Femur (tissue), 1 donor: ENCODE results near the gene RNF25.

ENCODE experiments used
- DNase-seq: peaks from one replicate; pipeline ENCODE4 v3.0.0-alpha.2; 2017

Gene RNF25

DNA sequence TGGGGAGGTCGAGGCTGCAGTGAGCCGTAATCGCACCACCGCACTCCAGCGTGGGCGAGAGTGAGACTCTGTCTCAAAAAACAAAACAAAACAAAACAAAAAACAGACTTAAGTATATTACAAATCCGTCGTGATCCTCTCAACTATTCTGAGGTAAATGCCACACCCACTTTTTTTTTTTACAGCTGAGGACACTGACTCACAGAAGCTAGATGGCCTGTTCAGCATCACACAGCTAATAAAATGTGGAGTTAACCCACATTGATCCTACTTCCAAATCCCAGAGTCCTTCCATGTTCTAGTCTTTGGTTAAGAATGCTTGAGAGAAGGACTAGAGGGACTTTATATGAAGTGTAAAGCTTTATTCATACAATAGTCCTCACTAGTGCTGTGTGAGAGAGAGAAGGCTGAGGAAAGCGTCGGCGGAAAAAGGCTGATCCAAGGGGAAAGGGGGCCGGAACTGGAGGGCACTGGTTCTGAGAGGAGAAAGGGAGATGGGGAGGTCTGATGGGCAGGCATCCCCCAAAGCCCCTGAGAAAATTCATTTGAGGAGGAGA, 627 bp downstream of the RNF25 start:
- DNase-seq, result no peak

DNA sequence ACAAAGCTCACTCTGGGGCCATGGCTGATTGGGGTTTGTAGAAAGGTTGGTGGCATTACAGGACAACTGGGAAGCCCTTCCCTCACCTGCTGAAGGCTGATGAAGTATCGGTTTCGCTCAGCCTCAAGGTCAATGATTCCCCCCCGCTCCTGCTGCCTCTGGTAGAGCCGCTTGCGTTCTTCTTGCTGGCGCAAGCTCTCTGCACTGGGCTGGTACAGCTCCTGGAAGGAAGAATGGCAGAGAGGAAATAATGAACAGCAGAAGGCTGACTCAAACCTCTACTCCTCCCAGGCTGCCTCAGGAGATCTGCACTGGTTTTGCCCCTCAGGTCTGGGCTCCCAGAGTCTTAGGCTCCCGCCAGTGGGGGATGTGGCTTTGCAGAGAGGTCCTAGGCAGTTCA, 7.1 kb downstream of the RNF25 start:
- DNase-seq, result no peak

DNA sequence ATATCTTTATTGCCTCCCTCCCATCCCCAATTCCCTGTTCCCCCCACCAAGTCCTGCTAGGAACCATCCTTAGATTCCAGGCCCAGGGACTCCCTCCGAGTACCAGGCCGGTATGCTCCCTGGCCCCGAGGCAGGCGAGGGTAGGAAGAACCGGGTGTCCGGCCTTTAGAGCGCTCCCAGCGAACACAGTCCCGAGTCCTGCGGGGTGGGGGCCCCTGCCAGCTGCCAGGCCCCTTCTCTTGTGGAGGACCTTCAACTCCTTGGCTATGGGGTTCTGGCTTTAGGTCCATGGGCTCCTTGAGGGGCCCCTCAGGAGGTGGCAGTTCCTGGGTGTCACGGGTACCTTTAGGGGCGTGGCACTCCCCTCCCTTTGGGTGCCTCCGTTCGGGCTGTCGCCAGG, 7.9 kb downstream of the RNF25 start:
- no peak for DNase-seq

DNA sequence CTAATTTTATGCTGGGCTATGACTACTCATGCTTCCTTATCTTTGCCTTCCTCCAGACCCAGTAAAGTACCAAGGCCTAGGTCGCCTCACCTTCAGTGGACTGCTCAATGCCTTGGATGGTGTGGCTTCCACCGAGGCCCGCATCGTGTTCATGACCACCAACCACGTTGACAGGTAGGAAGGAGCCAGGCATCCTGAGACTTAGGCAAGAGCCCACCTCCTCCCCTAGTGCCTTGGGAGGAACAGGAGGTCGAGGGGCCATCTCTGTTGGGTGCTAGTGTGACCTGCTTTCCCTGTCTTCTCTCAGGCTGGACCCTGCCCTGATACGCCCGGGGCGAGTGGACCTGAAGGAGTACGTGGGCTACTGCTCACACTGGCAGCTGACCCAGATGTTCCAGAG, 9.0 kb downstream of the RNF25 start:
- DNase-seq, result no peak

DNA sequence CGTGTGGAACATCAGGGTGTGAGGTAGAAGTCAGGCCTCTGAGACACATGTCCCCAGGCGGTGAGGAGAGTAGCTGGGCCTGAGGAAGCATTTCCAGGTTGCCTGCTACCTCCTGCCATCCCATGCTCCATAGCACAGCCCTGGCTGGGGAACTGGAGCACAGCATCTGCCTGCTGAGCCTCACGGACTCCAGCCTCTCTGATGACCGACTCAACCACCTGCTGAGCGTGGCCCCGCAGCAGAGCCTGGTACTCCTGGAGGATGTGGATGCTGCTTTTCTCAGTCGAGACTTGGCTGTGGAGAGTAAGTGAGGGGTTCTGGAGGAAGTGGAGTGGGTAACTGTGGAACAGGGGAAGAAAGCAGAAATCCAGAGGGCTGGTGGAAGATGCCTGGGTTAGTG, 9.4 kb downstream of the RNF25 start:
- no peak for DNase-seq

DNA sequence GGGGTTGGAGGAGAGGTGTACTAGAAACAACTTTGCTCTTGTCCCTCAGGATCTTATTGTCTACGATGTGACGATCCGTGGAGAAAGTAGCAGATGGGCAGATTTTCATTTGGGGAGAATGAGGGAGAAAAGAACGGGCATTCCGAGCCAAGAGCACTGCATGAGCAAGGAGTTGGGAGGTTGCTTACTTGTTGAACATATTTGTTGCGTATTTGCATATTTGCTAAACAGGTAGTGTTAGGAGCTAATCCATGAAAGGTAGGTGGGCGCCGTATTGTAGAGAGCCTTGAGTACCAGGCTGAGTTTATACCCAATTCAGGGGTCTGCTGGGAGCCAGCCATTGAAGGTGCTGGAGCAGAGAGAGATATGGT, 11.8 kb downstream of the RNF25 start:
- DNase-seq, result no peak

DNA sequence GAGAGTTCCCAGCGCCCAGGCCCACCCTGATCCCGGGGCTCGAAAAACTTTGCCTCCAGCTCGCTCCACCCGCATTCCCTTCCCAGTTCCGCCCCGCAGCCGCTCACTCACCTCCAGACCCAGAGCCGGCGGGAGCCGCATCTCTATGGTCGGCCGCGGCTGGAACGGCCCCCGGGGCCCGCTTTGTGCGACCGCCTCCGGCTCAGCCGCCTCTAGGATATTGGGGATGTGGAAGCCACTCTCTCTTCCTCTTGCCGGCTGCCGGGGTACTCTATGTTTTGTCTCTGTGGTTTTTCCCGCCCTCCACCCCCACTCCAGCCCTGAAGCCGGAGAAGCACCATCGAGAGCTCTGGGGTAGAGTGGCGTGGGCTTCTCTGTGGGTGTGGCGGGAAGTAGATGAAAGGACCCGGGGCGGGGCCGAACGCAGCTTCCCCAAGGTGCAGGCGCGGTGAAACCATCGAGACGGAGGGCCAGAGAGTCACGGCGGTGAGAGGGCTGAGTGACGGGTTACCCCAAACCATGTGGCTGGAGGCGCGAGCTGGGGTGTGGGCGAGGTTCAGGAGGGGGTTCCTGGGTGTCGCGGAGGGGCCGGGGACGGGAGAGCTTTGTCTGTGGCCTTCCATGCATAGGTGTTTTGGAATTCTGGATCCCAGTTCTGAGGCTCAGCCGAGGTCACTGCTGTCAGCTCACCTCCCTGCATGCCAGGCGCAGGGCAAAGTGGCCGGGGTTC, 12.4 kb downstream of the RNF25 start, which contains the start of the genes BCS1L and ZNF142:
Gene BCS1L (plus strand): TSS at position 426 of the 730 bp plus-strand sequence. CDS start 1,305 bp downstream, outside the sequence.
Gene ZNF142 (minus strand): TSS at position 366 of the 730 bp plus-strand sequence. CDS start 3,194 bp downstream, outside the sequence.
- peak; percentile 93 for DNase-seq

DNA sequence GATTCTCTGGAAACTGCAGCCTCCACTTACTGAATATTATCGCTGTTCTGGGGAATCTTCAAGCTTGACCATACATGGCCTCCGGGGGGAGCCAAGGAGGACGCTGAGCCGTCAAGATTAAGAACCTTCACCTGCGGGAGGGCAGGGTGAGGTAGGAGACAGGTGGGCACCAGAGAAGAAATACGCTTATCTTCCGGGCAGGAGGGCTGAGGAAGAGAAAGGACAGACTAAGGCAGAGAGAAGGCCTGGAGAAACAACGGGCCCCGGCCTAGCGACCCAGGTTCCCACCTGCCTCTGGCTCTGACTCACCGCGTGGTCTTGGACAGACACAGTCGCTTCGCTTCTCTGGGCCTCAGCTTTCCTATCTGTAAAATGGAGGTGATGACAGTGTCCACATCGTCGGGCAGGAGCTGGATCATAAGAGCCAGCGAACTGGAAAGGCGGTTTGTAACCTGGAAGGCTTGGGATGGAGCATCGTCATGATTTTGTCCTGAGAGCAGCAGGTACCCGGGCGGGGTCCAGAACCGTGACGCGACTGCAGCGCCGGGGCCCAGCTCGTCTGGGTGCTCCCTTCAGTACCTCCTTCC, 13.0 kb downstream of the RNF25 start:
- DNase-seq, result no peak

DNA sequence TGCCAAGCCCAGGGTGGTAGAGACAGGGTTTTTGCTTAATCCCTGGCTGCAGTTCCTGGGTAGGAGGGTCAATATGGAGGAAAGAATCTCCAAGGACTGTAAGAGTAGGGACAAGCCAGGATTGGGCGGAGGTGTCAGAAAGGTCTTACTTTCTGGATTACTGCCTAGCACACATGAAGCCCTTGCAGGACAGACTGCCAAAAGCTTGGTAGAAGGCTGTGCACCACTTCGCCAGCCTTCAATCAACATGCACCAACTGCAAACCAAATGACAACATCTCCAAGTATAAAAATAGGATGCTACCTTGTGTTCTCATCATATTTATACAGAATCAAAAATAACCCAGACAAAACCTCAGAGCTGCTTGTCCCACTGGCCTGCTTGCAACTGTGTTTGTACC, 16.1 kb downstream of the RNF25 start:
- no peak for DNase-seq

DNA sequence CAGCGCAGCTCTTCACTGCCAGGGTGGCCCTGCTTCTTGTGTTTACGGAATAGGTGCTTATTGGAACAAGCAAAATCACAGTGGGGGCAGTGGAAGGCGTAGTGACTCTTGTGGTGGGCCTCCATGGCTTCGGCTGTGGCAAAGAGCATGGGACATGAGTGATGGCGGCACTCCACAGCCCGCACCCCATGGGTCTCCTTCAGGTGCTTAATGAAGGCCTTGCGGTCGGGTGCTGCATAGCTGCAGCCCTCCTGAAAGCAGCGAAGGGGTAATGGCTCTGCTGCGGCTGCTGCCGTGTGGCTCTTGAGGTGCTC, 23.1 kb downstream of the RNF25 start:
- DNase-seq, result no peak

DNA sequence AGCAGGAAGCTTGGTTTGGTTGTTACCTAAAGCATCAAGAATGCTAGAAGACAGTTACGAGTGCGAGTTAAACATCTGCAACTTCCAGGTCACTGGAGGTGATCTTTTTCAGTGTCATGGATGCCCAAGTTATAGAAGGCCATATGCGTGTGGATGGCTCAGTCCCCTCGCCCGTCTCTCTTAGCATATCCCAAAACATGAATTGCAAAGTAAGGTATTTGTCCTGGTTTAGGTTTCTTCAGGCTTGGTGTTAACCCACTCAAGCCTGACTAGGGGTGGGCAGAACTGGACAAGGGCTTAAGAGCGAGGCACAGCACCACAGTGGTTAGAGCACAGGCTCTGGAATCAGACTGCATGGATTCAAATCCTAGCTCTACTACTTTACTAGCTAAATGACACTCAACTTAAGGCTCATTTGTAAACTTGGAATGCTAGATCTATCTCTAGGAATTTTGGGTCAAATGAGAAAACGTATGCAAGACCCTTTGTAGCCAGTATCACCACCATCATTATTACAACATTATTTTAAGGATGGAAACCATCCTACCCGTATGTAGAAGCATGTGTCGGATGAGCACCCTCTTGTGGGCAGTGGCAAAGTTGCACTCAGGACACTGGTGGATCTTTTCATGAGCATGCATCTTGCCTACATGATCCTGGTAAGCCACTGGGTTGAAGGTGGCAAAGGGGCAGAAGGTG, 23.6 kb downstream of the RNF25 start:
- DNase-seq, result peak; percentile 57

DNA sequence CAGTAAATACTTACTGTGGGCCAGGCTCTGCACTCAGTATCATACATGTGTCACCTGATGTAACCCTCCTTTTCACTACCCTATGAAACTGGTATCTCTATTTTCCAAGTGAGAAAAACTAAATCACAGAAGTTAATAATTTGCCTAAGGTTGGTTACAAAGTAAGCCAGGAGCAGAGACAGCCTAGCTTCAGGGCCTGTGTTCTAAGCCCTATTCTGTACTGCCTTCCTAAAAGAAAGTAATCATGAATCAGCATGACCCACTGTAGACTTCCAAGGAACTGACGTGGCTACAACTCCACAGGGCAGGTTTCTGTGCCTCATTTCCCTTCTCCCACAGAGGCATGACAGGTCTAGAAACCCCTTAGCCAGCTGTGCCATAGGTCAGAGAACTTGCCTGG, 26.7 kb downstream of the RNF25 start:
- DNase-seq, result no peak

DNA sequence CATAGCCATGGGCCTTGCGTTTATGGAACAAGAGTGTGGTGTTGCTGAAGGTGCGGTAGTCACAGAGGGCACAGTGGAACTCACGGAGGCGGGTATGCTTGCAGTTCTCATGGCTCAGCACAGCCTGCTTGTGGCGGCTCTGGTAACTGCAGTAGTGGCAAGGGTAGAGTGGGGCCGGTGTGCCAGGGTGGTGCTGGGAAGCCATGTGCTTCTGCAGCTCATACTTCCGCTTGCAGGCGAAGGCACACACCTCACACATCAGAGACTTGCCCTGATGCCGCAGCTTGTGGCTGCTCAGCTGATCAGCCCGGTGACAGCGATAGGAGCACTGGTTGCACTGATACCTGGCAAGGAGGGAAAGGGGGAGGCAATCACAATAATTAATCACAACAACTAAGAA, 27.1 kb downstream of the RNF25 start:
- no peak for DNase-seq

DNA sequence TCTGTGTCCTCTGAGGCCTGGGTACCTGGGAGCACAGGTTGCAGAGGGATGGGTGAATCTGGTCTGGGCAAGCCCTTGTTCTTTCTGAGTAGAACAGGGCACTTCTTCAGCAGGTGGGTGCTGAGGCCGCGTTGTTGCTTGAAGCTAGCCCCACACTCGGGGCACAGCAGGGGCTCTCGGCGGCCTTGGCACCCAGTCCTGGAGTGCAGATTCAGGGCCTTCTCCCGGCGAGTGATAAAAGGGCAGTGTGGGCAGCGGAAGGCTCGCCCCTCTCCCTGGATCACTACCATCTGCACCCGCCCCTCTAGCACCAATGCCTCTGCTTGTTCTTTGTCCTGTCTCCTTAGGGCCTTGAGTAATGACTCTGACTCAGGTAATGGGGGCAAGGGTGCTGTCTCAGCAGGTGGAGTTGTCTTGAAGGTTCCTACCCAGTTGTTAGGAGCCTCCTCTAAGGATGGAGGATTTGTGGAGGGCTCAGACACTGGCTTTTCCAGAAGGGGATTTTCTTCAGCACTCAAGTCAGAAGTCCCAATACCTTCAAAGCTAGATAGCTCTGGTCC, 28.0 kb downstream of the RNF25 start:
- no peak for DNase-seq

DNA sequence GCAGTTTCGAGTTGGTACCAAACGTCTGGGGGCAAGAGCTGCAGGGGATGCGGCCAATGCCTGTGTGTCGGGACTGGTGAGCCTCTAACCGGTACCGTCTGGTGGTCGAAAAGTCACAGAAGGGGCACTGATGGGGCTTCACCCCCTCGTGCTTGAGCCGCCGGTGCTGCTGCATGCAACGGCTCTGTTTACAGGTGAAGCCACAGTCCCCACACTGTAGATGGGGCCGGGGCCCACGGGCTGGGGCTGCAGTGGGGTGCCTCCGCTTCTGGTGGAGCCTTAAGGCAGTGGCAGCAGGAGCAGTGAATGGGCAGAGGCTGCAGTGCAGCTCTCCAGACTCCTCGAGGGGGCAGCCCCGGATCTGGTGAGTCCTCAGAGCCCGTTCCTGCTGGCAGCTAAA, 29.0 kb downstream of the RNF25 start:
- no peak for DNase-seq

DNA sequence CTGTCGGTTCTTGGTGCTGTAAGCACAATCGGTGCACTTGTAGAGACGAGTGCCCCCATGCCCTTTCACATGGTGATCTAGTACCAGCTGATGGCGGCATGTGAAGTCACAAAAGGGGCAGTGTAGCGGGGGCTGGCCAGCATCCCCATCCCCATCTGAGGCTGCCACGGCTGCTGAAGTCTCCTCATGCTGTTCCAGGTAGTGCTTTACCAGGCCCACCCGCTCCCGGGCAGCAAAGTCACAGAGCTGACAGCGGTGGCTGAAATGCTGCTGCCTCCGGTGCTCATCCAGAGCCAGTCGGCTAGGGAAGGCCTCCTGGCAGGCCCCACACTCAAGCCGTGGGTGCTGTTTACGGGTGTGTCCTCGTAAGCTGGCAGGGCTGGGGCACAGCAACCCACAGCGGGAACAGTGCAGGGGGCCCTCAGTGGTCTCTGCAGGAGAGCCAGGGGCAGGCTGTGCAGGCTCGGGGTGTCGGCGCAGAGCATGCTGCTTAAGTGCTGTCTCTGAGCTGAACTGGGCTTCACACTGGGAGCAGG, 29.6 kb downstream of the RNF25 start:
- no peak for DNase-seq

DNA sequence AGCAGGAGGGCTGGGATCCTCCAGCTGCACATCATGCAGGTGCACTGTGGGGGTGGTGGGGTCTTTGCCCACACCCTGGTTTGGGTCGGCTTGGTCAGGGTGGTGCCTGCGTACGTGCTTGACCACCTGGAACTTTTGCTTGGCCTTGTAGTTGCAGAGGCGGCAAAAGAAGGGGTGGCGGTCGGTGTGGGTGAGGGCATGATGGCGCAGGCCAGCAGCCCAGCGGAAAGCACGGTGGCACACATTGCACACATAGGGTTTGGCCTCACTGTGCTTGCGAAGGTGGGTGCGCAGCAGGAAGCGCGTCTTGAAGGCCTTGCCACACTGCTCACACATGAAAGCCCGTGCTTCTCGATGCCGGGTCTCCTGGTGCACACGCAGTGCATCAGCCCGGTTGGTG, 33.4 kb downstream of the RNF25 start:
- no peak for DNase-seq

DNA sequence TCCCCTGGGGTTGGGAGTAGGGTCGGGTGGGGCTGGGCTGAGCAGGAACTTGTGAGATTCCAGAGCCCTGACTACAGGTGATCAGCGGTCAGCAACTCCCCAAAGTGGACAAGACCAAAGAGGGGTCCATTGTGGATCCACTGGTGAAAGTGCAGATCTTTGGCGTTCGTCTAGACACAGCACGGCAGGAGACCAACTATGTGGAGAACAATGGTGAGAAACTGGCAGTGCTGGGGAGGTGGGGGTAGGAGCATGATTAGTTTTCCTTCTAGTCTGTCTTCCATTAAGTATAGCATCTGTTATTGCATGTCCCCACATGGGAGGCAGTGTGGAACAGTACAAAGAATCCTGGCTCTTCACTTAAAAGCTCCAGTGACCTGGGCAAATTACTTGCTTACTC, 36.1 kb downstream of the RNF25 start:
- DNase-seq, result no peak

DNA sequence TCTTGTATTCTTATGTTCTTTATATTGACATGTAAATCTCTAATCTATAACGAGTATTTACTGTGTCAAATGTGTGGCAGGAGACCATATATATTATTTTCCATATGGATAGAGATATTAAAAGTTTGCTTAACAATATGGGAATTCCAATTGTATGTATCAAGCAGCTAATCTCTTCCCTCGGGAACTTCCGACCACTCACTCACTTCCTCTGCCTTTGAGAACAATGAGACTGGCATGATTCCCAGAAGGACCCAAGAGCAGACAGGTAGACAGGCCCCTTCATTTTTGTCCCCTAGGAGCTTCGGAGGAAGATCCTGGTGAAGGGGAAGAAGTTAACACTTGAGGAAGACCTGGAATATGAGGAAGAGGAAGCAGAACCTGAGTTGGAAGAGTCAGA, 40.0 kb downstream of the RNF25 start:
- no peak for DNase-seq

DNA sequence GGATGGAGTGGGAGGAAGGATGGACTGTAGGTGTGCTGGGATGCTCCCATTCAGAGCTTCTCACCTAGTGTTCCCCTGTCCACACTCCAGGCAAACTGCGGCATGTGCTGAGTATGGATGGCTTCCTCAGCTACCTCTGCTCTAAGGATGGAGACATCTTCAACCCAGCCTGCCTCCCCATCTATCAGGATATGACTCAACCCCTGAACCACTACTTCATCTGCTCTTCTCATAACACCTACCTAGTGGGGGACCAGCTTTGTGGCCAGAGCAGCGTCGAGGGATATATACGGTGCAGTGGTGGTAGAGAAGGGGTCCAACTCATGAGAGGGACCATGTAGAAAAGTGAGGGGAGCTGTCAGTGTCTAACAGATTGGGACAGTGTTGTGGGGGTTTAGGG, 43.9 kb downstream of the RNF25 start:
- no peak for DNase-seq

DNA sequence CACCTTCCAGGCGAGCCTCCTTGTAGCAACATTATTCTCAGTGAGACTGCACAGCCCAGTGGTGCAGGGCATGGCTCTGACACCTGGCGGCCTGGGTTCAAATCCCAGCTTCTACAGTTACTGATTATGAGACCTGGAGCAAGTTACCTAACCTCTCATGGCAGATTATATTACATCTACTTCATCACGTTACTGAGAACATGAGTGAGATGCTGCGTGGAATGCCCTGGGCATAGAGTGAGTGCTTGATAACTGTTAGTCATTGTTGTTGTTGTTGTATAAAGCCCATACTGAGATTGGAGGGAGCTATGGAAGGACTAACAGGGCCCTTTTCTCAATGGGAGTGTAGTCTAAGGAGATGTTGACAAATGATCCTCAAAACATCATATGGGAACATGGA, 45.4 kb downstream of the RNF25 start:
- no peak for DNase-seq

DNA sequence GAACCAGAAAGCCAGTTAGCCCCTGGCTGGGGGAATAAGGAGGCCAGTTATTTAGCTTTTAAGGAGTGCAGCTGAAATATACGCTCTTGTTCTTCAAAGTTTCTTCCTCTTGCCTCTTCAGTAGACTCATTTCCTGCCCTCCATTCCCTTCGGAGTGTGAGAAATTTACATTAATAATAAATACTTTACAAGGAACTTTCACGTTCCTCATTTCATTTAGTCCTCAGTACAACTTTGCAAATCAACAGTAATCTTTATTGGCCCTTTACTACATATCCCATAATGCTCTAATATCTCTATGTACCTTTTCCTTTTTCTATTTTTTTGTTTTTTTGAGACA, 48.5 kb downstream of the RNF25 start:
- no peak for DNase-seq

DNA sequence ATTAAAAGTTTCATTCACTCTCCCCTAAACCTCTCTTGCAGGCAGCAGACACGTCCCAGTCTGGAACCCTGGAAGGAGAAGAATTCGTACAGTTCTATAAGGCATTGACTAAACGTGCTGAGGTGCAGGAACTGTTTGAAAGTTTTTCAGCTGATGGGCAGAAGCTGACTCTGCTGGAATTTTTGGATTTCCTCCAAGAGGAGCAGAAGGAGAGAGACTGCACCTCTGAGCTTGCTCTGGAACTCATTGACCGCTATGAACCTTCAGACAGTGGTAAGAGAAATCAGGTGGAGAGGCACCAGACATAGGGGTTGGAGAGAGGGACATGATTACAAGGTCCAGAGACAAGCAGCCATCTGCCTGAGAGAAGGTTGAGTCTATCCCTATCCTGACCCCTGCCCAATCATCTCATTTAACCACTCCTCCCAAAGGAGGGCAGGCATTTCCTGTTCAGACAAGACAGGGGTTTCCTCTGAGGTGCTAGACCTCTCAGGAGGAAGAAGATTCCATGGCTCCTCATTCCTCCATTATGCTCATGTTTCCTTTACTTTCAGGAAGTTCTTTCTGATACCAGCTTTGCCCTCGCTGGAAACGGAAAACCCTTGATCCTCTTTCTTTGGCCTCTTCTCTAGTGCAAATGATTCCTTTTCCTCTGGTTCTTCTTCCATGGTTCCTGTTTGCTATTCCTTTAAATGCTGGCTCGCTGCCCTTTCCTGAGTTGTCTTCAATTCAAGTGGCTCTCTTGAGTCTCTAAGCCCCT, 49.0 kb downstream of the RNF25 start:
- no peak for DNase-seq
